Measurements from ENCODE around the gene TAPT1. TPM values are rescaled to one million over a fixed set of nuclear protein-coding genes. Genes with fewer than 3 reads are reported as not detected.

Gene TAPT1
- total and polyA plus RNA-seq, 2 of the 13 experiments (the other 11 are each of a cell fraction or from before 2014, with no cell fraction given), result 24.5 to 25.3 TPM

DNA sequence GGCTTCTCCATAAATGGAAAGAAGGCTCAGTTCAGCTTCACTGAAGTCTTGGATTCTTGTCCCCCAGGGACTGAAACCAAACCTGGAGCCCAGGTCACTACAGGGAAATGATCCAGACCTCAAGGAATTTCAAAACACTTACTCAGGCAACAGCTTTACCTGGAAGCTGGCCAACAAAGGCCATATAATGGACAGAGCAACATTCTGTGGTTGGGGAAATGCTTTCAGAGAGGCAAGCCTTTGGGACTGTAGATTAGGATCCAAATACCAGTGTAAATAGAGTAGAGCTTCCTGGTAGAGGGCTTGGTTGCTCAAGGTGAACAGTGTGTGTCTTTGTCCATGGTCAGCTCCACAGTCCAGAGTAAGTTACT, 85.4 kb downstream of the TAPT1 start (continued):
- TF ChIP-seq, protein P1, sequence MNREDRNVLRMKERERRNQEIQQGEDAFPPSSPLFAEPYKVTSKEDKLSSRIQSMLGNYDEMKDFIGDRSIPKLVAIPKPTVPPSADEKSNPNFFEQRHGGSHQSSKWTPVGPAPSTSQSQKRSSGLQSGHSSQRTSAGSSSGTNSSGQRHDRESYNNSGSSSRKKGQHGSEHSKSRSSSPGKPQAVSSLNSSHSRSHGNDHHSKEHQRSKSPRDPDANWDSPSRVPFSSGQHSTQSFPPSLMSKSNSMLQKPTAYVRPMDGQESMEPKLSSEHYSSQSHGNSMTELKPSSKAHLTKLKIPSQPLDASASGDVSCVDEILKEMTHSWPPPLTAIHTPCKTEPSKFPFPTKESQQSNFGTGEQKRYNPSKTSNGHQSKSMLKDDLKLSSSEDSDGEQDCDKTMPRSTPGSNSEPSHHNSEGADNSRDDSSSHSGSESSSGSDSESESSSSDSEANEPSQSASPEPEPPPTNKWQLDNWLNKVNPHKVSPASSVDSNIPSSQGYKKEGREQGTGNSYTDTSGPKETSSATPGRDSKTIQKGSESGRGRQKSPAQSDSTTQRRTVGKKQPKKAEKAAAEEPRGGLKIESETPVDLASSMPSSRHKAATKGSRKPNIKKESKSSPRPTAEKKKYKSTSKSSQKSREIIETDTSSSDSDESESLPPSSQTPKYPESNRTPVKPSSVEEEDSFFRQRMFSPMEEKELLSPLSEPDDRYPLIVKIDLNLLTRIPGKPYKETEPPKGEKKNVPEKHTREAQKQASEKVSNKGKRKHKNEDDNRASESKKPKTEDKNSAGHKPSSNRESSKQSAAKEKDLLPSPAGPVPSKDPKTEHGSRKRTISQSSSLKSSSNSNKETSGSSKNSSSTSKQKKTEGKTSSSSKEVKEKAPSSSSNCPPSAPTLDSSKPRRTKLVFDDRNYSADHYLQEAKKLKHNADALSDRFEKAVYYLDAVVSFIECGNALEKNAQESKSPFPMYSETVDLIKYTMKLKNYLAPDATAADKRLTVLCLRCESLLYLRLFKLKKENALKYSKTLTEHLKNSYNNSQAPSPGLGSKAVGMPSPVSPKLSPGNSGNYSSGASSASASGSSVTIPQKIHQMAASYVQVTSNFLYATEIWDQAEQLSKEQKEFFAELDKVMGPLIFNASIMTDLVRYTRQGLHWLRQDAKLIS (CRISPR knock-in tag; IDR thresholded peaks at IDR 0.05), result no peak
- TF ChIP-seq, protein P2, sequence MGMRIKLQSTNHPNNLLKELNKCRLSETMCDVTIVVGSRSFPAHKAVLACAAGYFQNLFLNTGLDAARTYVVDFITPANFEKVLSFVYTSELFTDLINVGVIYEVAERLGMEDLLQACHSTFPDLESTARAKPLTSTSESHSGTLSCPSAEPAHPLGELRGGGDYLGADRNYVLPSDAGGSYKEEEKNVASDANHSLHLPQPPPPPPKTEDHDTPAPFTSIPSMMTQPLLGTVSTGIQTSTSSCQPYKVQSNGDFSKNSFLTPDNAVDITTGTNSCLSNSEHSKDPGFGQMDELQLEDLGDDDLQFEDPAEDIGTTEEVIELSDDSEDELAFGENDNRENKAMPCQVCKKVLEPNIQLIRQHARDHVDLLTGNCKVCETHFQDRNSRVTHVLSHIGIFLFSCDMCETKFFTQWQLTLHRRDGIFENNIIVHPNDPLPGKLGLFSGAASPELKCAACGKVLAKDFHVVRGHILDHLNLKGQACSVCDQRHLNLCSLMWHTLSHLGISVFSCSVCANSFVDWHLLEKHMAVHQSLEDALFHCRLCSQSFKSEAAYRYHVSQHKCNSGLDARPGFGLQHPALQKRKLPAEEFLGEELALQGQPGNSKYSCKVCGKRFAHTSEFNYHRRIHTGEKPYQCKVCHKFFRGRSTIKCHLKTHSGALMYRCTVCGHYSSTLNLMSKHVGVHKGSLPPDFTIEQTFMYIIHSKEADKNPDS (CRISPR knock-in tag; IDR thresholded peaks at IDR 0.05), result no peak
- TF ChIP-seq ZNF883 (CRISPR knock-in tag; IDR thresholded peaks at IDR 0.05; ENCODE audit: not compliant biosample characterization) (no peak), ZNF75D (CRISPR knock-in tag; IDR thresholded peaks at IDR 0.05; ENCODE audit: borderline replicate concordance) (no peak), ELF3 (CRISPR knock-in tag; IDR thresholded peaks at IDR 0.05) (peak; percentile 99), RXRA (CRISPR knock-in tag; IDR thresholded peaks at IDR 0.05) (no peak; the same call in 1 of the 2 replicates), ZNF34 (CRISPR knock-in tag; IDR thresholded peaks at IDR 0.05; ENCODE audit: borderline replicate concordance) (no peak), TRIM24 (CRISPR knock-in tag; IDR thresholded peaks at IDR 0.05) (no peak), ZKSCAN8 (CRISPR knock-in tag; IDR thresholded peaks at IDR 0.05; ENCODE audit: borderline replicate concordance) (peak; percentile 30; the same call in 1 of the 2 replicates)
- TF ChIP-seq, protein P3, sequence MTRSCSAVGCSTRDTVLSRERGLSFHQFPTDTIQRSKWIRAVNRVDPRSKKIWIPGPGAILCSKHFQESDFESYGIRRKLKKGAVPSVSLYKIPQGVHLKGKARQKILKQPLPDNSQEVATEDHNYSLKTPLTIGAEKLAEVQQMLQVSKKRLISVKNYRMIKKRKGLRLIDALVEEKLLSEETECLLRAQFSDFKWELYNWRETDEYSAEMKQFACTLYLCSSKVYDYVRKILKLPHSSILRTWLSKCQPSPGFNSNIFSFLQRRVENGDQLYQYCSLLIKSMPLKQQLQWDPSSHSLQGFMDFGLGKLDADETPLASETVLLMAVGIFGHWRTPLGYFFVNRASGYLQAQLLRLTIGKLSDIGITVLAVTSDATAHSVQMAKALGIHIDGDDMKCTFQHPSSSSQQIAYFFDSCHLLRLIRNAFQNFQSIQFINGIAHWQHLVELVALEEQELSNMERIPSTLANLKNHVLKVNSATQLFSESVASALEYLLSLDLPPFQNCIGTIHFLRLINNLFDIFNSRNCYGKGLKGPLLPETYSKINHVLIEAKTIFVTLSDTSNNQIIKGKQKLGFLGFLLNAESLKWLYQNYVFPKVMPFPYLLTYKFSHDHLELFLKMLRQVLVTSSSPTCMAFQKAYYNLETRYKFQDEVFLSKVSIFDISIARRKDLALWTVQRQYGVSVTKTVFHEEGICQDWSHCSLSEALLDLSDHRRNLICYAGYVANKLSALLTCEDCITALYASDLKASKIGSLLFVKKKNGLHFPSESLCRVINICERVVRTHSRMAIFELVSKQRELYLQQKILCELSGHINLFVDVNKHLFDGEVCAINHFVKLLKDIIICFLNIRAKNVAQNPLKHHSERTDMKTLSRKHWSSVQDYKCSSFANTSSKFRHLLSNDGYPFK (CRISPR knock-in tag; IDR thresholded peaks at IDR 0.05; ENCODE audit: borderline replicate concordance), result no peak
- TF ChIP-seq, protein P4, sequence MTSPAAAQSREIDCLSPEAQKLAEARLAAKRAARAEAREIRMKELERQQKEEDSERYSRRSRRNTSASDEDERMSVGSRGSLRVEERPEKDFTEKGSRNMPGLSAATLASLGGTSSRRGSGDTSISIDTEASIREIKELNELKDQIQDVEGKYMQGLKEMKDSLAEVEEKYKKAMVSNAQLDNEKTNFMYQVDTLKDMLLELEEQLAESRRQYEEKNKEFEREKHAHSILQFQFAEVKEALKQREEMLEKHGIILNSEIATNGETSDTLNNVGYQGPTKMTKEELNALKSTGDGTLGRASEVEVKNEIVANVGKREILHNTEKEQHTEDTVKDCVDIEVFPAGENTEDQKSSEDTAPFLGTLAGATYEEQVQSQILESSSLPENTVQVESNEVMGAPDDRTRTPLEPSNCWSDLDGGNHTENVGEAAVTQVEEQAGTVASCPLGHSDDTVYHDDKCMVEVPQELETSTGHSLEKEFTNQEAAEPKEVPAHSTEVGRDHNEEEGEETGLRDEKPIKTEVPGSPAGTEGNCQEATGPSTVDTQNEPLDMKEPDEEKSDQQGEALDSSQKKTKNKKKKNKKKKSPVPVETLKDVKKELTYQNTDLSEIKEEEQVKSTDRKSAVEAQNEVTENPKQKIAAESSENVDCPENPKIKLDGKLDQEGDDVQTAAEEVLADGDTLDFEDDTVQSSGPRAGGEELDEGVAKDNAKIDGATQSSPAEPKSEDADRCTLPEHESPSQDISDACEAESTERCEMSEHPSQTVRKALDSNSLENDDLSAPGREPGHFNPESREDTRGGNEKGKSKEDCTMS (CRISPR knock-in tag; conservative IDR thresholded peaks at IDR 0.05), result no peak
- TF ChIP-seq, protein P5, sequence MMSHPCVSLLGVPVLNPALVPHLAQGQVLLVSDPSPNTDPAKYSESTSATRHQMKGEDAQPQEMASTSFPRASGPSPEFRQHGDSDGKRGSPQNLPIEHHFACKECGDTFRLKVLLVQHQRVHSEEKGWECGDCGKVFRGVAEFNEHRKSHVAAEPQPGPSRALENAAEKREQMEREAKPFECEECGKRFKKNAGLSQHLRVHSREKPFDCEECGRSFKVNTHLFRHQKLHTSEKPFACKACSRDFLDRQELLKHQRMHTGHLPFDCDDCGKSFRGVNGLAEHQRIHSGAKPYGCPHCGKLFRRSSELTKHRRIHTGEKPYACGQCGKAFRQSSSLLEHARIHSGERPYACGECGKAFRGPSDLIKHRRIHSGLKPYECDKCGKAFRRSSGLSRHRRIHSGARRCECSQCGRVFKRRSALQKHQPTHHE (CRISPR knock-in tag; IDR thresholded peaks at IDR 0.05; ENCODE audit: borderline replicate concordance), result no peak

All from HepG2 (cell line).